ENCODE data around the gene ST7. TPM values are rescaled to one million over a fixed set of nuclear protein-coding genes. Genes with fewer than 3 reads are reported as not detected.

Gene ST7
- total and polyA plus RNA-seq, 2 of the 8 experiments (the other 6 are each of a cell fraction or from before 2014, with no cell fraction given) = 16.3 to 18.0 TPM

GRCh38 chr7:117020591-117020973 is 67.3 kb downstream of the ST7 start:
- WGBS, 2 experiments (ENCODE audit: extremely low coverage in 1 of 2, insufficient coverage in 1 of 2, insufficient read length in 1 of 2, insufficient replicate concordance in 2 of 2, low coverage in 1 of 2, low lambda C conversion rate in 2 of 2, missing lambda C conversion rate in 1 of 2) = 78% methylated on average over 1 of the region's 1 CpG; no CpG with 5 or more reads in 1 of the 2 experiments
- Histone ChIP-seq H4K5ac (ENCODE audit: insufficient read length, low read depth, low read length) (no peak overlapping the region), H2AK5ac (ENCODE audit: low read depth, low read length) (no peak overlapping the region), H3K23me2 (ENCODE audit: low read depth, low read length) (no peaks in the 10 kb centered on the region), H3K4me3 (ENCODE audit: extremely low read depth in 1 of 4, insufficient read depth in 2 of 4, low read depth in 3 of 4, low read length in 4 of 4) (no peak overlapping the region), H3K27ac (ENCODE audit: low read depth, low read length) (no peak overlapping the region), H3K79me2 (ENCODE audit: control insufficient read depth in 1 of 2, insufficient read depth in 2 of 2, low read length in 2 of 2) (peaks cover 0 to 2% of the 10 kb centered on the region in 2 experiments; a peak in 1 of 4 replicates), H3K14ac (ENCODE audit: insufficient read length) (no peak overlapping the region), H4K20me1 (replicated peaks in 1 of 2; ENCODE audit: control insufficient read depth in 1 of 2, insufficient read depth in 2 of 2, low read length in 2 of 2) (no peaks in the 10 kb centered on the region), H3K4me1 (replicated peaks in 1 of 4; ENCODE audit: control insufficient read depth in 3 of 4, insufficient read depth in 4 of 4, low read length in 3 of 4) (peaks cover 0 to 7% (median 4%) of the 10 kb centered on the region in 4 experiments), H4K91ac (replicated peaks; ENCODE audit: insufficient read length, low read length) (no peak overlapping the region), H2BK20ac (ENCODE audit: low read length) (no peak overlapping the region), H3K27me3 (replicated peaks in 1 of 4; ENCODE audit: control insufficient read depth in 3 of 4, extremely low read depth in 1 of 4, insufficient read depth in 3 of 4, low read length in 3 of 4) (no peaks in the 10 kb centered on the region), H3K36me3 (ENCODE audit: control insufficient read depth in 2 of 4, insufficient read depth in 4 of 4, low read length in 3 of 4) (no peaks in the 10 kb centered on the region), H3K9ac (replicated peaks in 1 of 4; ENCODE audit: extremely low read depth in 1 of 4, low read depth in 3 of 4, low read length in 3 of 4) (no peak overlapping the region), H2AFZ (ENCODE audit: low read length) (no peak overlapping the region), H3K23ac (ENCODE audit: insufficient read length) (no peak overlapping the region), H2BK5ac (ENCODE audit: low read depth, low read length) (no peak overlapping the region), H4K8ac (ENCODE audit: extremely low read depth, insufficient read depth, low read length) (no peak overlapping the region), H2BK120ac (replicated peaks; ENCODE audit: low read depth, low read length) (no peak overlapping the region), H3K4me2 (ENCODE audit: insufficient read depth in 1 of 2, low read depth in 2 of 2, low read length in 2 of 2) (peak overlapping the region in 1 of 2 experiments; percentile 53; a peak in 1 of 4 replicates), H3K18ac (ENCODE audit: extremely low read depth, low read length) (no peak overlapping the region), H3K4ac (replicated peaks; ENCODE audit: insufficient read length, low read depth, low read length) (no peak overlapping the region), H3K56ac (replicated peaks; ENCODE audit: insufficient read length, low read depth, low read length) (no peak overlapping the region), H3K79me1 (ENCODE audit: low read depth, low read length) (no peaks in the 10 kb centered on the region), H2BK12ac (ENCODE audit: low read depth, low read length) (no peak overlapping the region), H3K9me3 (ENCODE audit: insufficient read depth in 2 of 2, low read depth in 1 of 2, low read length in 1 of 2) (no peaks in the 10 kb centered on the region), H2BK15ac (ENCODE audit: low read length) (no peak overlapping the region)
- ChIA-PET POLR2A (ENCODE audit: partially characterized antibody) (no interaction called here), CTCF (ENCODE audit: partially characterized antibody) (no interaction called here)
- TF ChIP-seq CHD1 (IDR thresholded peaks at IDR 0.05; ENCODE audit: low read depth, low read length) (no peak), CBX5 (IDR thresholded peaks at IDR 0.05; ENCODE audit: low read depth, low read length) (no peak), PHF8 (conservative IDR thresholded peaks at IDR 0.05; ENCODE audit: low read depth, low read length) (no peak), SIRT6 (IDR thresholded peaks at IDR 0.05; ENCODE audit: low read length) (no peak), POLR2AphosphoS5 (IDR thresholded peaks at IDR 0.05; ENCODE audit: low read depth, low read length) (no peak), CHD2 (IDR thresholded peaks at IDR 0.05; ENCODE audit: low read length) (no peak), FOSL1 (IDR thresholded peaks at IDR 0.05; ENCODE audit: insufficient read depth, low read depth, low read length) (no peak), BCL11A (IDR thresholded peaks at IDR 0.05; ENCODE audit: low read depth in 2 of 2, low read length in 2 of 2) (no peak), CBX8 (IDR thresholded peaks at IDR 0.05; ENCODE audit: borderline replicate concordance, low read depth, low read length) (no peak), HDAC6 (IDR thresholded peaks at IDR 0.05; ENCODE audit: low read depth, low read length) (no peak), POU5F1 (IDR thresholded peaks at IDR 0.05; ENCODE audit: low read depth, low read length) (no peak), SAP30 (IDR thresholded peaks at IDR 0.05; ENCODE audit: insufficient read depth, insufficient replicate concordance, low read length) (no peak), KDM4A (IDR thresholded peaks at IDR 0.05; ENCODE audit: low read depth, low read length, severe bottlenecking) (no peak), EP300 (IDR thresholded peaks at IDR 0.05; ENCODE audit: borderline replicate concordance in 1 of 2, low read depth in 2 of 2, low read length in 2 of 2) (no peak)
- FAIRE-seq (no peak), DNase-seq (ENCODE audit: low read depth in 1 of 2, low spot score in 2 of 2) (no peak)

All from H1 (cell line).